IPS-NIHi7 (cell line): ENCODE measurements around the gene NOVA2.

Experiments used
- DNase-seq: peaks from one replicate; pipeline ENCODE4 v3.0.0; 2012; ENCODE audit warnings: mixed read lengths; ENCODE audit errors: extremely low spot score

The NOVA2 gene

DNA sequence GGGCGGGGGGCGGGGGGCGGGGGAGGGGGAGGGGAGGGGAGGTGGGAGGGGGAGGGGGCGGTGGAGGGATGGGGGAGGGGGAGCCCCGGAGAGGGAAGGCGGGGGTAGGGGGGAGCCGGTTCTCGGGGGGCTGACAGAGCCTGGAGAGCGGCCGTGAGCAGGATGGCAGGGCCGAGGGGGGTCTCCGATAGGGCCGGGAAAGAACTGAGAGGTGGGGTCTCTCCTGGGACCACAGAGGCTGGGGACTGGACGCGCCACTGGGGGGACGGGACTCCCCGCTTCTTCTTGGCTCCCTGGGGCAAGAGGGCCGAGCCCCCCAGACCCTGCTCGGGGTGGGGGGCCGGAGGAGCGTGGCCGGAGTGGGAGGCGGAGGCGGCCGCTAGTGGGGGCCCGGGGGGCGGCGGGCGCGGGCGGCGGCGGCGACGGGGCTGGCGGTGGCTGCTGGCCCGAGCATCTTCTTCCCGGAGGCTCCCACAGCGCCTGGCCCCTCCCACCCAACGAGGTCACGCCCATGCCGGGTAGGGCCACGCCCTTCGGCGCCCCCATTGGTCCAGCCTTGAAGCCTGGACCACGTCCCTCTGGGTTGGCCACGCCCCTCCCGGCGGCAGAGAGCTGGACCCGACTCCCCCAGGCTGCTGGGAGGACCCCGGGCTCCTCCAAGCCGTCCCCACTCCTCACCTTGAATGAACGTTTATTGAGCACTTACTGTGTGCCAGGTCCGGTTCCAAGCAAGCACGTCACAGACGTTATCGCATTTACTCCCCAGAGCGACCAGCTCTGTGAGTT, at the start of gene NOVA2:
Gene NOVA2 (minus strand): TSS at position 313 of the 786 bp plus-strand sequence. CDS start 514 bp downstream, outside the sequence.
- peak; percentile 100 for DNase-seq

GRCh38 chr19:46023311-46023779, 49.7 kb upstream of the NOVA2 start:
- DNase-seq: no peak

GRCh38 chr19:46022431-46023310, 49.0 kb upstream of the NOVA2 start, which contains the start of gene PGLYRP1:
Gene PGLYRP1 (minus strand): TSS chr19:46023053. CDS start chr19:46023021, 32 bp downstream.
- no peak for DNase-seq

DNA sequence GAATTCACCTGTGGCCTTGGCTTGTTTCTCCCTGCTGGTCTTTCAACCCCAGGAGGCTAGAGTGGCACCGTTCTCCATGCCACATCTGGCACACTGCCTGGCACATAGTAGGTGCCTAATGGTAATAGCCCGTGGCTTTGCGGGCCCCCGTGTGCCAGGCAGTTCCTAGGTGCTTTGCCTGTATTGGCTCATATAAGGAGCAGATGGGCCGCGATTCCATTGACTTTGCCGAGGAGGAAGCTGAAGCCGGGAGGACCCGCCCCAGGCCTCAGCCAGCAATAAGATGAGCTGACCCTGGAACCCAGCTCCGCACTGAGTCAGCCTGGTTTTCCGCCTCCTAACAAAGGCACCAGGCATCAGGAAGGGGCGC, 48.4 kb upstream of the NOVA2 start:
- no peak for DNase-seq

GRCh38 chr19:46021531-46022041, 47.9 kb upstream of the NOVA2 start:
- DNase-seq: peak; percentile 44

- no peak for DNase-seq
Observed at GRCh38 chr19:46020819-46021125, 47.1 kb upstream of the NOVA2 start.

DNA sequence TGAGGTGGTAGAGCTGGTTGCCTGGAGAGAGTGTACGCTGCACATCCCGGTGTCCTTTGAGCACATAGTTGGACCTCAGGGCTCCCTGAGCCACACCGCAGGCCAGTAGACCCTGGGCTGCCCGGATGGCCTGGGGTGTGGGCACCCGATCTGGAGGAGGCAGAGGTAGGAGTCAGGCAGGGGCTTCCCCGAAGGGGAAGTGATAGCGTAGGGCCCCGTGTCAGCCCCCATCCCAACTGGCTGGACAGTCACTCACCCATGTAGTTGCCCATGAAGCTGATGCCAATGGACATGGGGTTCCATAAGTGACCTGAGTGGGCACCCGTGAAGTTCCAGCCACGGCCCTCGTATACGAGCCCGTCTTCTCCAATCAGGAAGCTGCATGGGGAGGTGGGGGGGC, 45.6 kb upstream of the NOVA2 start:
- no peak for DNase-seq

GRCh38 chr19:46018729-46019251, 45.1 kb upstream of the NOVA2 start:
- no peak for DNase-seq

DNA sequence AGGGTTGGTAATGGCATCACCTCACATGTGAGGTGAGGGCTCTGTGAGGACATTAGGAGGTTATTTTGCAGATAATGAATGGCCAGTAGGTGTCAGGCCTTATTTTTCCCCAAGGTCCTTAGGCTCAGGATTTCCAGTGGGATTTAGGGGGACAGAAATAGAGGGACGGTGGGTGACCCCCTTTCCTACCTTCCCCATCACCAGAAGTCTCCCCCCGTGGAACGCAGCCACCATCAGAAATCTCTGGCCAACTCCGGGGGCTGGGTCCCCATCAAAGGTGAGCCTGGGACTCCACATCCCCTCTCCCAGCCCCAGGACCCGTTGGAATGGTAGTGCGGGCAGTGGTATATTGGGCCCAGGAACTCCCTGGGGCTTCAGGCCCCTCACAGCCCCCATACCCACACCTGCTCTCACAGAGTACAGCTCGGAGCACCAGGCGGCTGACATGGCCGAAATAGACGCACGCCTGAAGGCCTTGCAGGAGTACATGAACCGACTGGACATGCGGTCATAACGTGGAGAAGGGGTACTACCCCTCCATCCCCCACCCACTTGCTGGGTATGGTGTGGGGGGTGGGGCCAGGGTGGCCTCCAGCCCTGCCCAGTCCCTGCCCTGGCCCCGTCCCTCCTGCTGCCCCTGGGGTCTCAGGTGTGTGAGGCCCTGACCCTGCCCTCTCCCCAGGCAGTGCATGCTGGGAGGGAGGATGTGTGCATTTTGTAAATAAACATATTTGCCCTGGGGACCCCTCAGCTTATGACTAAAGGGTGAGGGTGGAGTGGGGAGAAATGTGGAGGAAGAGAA, 44.4 kb upstream of the NOVA2 start:
- no peak for DNase-seq

DNA sequence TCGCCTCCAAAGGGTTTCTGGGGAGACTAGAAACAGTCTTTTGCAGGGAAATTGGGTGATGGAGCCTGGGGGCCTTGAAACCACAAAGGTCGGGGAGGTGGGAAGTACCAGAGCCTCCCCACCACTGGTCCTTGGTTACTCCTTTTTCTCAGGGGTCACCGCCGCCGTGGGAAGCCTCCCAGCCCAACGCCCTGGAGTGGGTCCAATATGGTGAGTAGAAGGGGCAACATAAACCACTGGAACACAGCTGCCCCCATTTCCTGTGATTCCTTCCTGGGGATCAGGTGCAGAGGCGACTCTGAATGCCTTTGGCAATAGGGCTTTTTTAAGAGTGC, 43.4 kb upstream of the NOVA2 start:
- DNase-seq: no peak

GRCh38 chr19:46016426-46017094, 42.9 kb upstream of the NOVA2 start:
- DNase-seq: peak; percentile 92

GRCh38 chr19:46015687-46016425, 42.2 kb upstream of the NOVA2 start:
- no peak for DNase-seq

GRCh38 chr19:46014941-46015686, 41.4 kb upstream of the NOVA2 start:
- DNase-seq: peak; percentile 90

DNA sequence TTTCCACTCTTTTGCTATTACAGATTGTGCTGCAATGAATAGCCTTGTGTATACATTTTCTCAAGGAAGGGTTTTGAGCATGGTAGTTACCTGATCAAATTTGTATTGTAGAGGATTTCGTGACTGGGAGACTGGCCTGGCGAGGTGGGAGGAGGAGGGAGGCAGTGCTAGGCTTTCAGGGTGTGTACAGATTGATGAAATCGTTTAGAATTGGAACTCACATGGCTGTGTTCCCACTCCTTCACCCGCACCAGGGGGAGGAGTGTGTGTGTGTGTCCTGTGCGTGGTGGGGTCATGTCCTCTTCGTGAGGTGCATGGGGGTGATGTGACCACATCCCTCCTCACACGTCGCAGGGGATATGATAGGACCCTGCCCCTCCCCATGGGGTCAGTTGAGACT, 40.9 kb upstream of the NOVA2 start:
- no peak for DNase-seq

DNA sequence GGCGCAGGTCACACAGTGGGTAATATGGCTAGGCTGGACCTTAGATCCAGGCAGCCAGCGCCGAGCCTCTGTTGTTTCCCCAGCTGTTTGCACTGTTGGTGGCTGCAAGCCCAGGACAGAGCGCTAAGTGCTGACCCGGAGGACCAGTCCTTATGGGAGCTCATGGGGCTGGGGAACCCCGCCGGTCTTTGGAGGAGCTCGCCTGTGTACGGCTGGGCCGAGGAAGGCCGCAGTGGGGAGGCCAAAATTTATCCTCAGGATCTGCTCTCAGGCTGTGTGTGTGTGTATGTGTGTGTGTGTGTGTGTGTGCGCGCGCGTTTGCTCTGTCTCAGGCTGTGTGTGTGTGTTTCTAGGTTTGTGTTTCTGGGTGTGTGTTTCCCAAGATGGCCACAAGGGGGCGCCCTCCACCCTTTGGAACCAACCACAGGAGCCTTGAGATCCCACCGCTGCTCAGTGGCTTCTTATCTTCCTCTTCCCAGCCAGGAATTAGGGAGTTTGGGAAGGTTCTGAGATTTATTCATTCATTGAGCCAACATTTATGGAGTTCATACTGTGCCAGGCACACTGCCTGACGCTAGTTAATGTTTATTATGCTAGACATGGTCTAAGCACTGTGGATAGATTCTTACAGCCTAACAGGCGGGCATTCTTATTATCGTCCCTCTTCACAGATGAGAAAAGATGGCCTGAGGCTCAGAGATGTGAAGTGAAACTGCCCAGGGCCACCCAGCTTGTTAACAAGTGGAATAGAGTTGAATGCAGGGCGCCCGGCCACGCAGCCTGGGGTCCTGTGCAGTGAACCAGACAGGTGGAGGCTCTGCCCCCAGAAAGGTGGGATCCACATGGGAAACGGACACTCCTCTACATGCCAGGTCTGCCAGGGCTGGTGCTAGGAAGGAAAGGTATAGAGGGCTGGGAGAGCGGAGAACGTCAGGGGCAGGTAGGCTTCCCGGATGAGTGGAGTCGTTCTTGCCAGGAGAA, 36.2 kb upstream of the NOVA2 start:
- peak; percentile 78 for DNase-seq

DNA sequence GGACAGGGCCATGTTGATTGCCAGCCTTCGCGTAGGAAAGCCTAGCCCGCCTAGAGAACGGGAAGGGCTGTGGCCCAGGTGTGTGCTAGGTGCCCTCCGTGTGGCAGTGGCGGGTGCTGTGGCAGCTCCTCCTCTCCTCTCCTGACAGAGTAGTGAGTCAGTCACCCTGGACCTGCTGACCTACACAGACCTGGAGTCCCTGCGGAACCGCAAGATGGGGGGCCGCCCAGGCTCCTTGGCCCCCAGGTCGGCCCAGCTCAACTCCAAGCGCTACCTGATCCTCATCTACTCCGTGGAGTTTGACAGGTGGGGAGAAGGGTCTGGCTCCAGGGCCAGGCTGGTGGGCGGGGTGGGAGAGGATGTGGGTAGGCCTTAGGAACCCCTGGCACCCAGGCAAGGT, 32.7 kb upstream of the NOVA2 start:
- no peak for DNase-seq

DNA sequence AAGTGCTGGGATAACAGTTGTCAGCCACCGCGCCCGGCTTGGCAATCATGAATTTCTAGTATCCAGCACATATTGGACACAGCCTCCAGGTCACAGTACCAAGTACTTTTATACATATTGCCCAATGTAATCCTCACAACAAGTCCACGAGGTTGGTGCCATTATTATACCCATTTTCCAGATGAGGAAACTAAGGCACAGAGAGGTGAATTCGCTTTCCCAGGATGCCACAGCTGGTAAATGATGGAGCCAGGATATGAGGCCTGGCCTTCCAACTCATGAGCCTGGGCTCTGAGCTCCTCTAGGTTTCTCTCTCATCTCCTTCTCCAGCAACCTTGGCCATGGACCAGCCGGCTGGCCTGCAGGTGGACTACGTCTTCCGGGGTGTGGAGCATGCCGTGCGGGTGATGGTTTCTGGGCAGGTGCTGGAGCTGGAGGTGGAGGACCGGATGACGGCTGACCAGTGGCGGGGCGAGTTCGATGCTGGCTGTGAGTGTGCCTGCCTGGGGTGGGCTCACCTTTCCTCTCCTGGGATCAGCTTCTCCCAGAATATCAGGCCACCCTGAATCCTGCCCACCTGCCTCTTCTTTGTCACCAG, 29.1 kb upstream of the NOVA2 start:
- no peak for DNase-seq
